HEK293T (cell line): Measurements from ENCODE around the gene SLC17A7.

ENCODE experiments used
- CTCF ChIA-PET: fragments of 350-600 bp; formaldehyde crosslinking; extraction: SDS; loops from one replicate; lab custom pipeline; 2021; ENCODE audit warnings: antibody characterized with exemption, inconsistent platforms; lab: Yijun Ruan, JAX
- POLR2A ChIA-PET: fragments of 350-600 bp; formaldehyde crosslinking; extraction: SDS; loops from one replicate; lab custom pipeline; 2020; ENCODE audit warnings: antibody characterized with exemption, inconsistent platforms; lab: Yijun Ruan, JAX
- DNase-seq: peaks from one replicate; pipeline ENCODE4 v3.0.0; 2012; ENCODE audit warnings: mixed read lengths; ENCODE audit errors: extremely low spot score
- ARNT ChIP-seq: fragments of 450-650 bp; IDR thresholded peaks from 2 replicates; pipeline ENCODE4 v1.6.1; 2017; ENCODE audit warnings: mild to moderate bottlenecking
- BHLHE40 ChIP-seq: fragments of 450-650 bp; IDR thresholded peaks from 2 replicates; pipeline ENCODE4 v1.6.1; 2016; ENCODE audit warnings: mild to moderate bottlenecking, moderate library complexity, borderline replicate concordance
- CTBP1 ChIP-seq: fragments of 450-650 bp; IDR thresholded peaks from 2 replicates; pipeline ENCODE4 v1.6.1; 2016; ENCODE audit warnings: borderline replicate concordance
- ELF4 ChIP-seq: fragments of 450-650 bp; IDR thresholded peaks from 2 replicates; pipeline ENCODE4 v1.6.1; 2017; ENCODE audit warnings: antibody characterized with exemption
- FOXA1 ChIP-seq: fragments of 450-650 bp; IDR thresholded peaks from 2 replicates; pipeline ENCODE4 v1.6.1; 2016; ENCODE audit warnings: mild to moderate bottlenecking
- FOXK2 ChIP-seq: fragments of 450-650 bp; IDR thresholded peaks from 2 replicates; pipeline ENCODE4 v1.6.1; 2016; ENCODE audit warnings: mild to moderate bottlenecking
- FOXM1 ChIP-seq: fragments of 450-650 bp; IDR thresholded peaks from 2 replicates; pipeline ENCODE4 v1.6.1; 2017; ENCODE audit warnings: mild to moderate bottlenecking, borderline replicate concordance
- HDGF ChIP-seq: fragments of 450-650 bp; IDR thresholded peaks from 2 replicates; pipeline ENCODE4 v1.6.1; 2017; ENCODE audit warnings: antibody characterized with exemption, borderline replicate concordance
- L3MBTL2 ChIP-seq: fragments of 450-650 bp; conservative IDR thresholded peaks from 2 replicates; pipeline ENCODE4 v1.6.1; 2016; ENCODE audit warnings: mild to moderate bottlenecking
- LEF1 ChIP-seq: fragments of 450-650 bp; IDR thresholded peaks from 2 replicates; pipeline ENCODE4 v1.6.1; 2017; ENCODE audit warnings: mild to moderate bottlenecking, borderline replicate concordance
- NFRKB ChIP-seq: fragments of 450-650 bp; IDR thresholded peaks from 2 replicates; pipeline ENCODE4 v1.6.1; 2016; ENCODE audit warnings: mild to moderate bottlenecking, moderate library complexity
- PKNOX1 ChIP-seq: fragments of 450-650 bp; IDR thresholded peaks from 2 replicates; pipeline ENCODE4 v1.6.1; 2016
- SP1 ChIP-seq: fragments of 450-650 bp; IDR thresholded peaks from 2 replicates; pipeline ENCODE4 v1.6.1; 2017
- SUZ12 ChIP-seq: fragments of 450-650 bp; IDR thresholded peaks from 2 replicates; pipeline ENCODE4 v1.6.1; 2016; ENCODE audit warnings: mild to moderate bottlenecking
- TARDBP ChIP-seq: fragments of 450-650 bp; IDR thresholded peaks from 2 replicates; pipeline ENCODE4 v1.6.1; 2016
- ZNF384 ChIP-seq: fragments of 450-650 bp; IDR thresholded peaks from 2 replicates; pipeline ENCODE4 v1.6.1; 2016

Gene SLC17A7

DNA sequence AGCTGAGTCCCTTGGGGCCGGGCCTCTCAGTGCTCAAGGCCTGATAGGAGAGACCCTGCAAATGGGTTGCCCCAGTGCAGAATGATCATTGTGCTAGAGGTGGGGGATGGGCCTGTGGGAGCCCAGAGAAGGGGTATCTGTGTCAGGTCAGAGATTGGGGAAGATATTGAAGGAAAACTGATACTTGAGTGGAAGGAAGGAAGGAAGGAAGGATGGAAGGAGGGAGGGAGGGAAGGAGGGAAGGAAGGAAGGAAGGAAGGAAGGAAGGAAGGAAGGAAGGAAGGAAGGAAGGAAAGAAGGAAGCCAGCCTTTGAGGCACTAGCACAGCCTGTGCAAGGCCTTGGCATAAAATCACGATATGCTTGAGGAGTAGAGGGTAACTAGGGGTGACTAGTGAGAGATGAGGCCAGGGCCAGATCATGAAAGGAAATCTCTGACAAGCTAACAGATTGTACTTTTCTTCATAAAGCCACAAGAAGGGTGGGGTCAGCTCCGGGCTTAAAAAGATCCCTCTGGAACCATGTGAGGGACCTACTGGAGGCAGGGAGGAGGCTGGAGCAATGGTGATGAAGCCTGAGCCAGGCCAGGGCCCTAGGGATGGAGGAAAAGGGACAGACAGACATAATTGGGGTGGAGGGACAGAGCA, 29.5 kb downstream of the SLC17A7 start:
- ChIA-PET POLR2A (interaction anchor here (1.3 kb wide), 1 partner anchor 10 kb away, joined by 5 read pairs; no protein-coding TSS in a partner anchor), CTCF (no interaction called here)
- no peak for DNase-seq
- TF ChIP-seq LEF1 (no peak), NFRKB (no peak), FOXM1 (no peak), TARDBP (no peak), PKNOX1 (no peak), CTBP1 (no peak), FOXA1 (no peak), L3MBTL2 (no peak), HDGF (no peak), SUZ12 (no peak), BHLHE40 (no peak), ELF4 (no peak), ARNT (no peak), ZNF384 (no peak), FOXK2 (no peak), SP1 (no peak)

DNA sequence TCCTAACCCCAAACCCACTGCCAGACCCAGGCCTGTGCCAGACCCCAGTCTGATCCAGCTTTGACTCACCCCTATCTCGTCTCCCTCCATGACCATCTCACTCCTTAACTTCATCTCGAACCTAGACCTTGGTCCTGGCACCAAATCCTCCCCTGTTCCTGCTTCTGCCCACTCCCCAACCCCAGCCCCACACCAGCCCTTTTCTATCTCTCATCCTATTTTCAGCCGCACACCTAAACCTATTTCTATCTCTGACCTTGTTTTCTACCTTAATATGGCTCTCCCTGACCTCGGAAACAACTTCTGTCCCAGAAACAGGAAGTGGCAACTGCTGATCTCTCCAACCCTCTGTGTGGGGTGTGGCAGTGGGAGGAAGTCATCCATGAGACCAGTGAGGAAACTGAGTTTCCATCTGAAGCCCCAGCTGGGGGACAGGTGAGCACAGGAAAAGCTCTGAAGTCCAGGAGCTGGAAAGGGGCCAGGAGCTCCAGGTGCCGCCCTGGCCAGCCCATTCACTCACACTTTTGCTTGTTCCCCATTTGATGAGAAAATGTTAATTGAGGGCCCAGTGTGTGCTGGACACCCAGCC, 31.8 kb downstream of the SLC17A7 start:
- no peak for DNase-seq
- ChIA-PET POLR2A (interaction anchor here (1.3 kb wide), 1 partner anchor 42 kb away, joined by 5 read pairs; the partner anchor contains the start of gene PIH1D1), CTCF (interaction anchor here (0.8 to 1.0 kb wide), 2 partner anchors 10 to 18 kb away, joined by 3 read pairs; no protein-coding TSS in a partner anchor)

GRCh38 chr19:49408816-49409440, 32.4 kb downstream of the SLC17A7 start:
- no peak for TF ChIP-seq ZNF384
- TF ChIP-seq SUZ12, result no peak
- TF ChIP-seq LEF1, result no peak
- no peak for TF ChIP-seq CTBP1
- TF ChIP-seq FOXM1, result no peak
- TF ChIP-seq FOXA1, result no peak
- no peak for TF ChIP-seq ELF4
- no peak for TF ChIP-seq SP1
- no peak for TF ChIP-seq HDGF
- TF ChIP-seq FOXK2, result no peak
- no peak for TF ChIP-seq TARDBP
- CTCF ChIA-PET, result interaction anchor here (0.6 to 1.0 kb wide), 3 partner anchors 10 to 35 kb away, joined by 3 to 7 read pairs (median 3); no protein-coding TSS in a partner anchor
- POLR2A ChIA-PET, result interaction anchor here (1.3 kb wide), 1 partner anchor 43 kb away, joined by 5 read pairs; the partner anchor contains the start of gene PIH1D1
- no peak for DNase-seq

More for the DNA sequence above, 31.8 kb downstream of the SLC17A7 start:
- TF ChIP-seq PKNOX1, result no peak
- no peak for TF ChIP-seq LEF1
- no peak for TF ChIP-seq CTBP1
- TF ChIP-seq SP1, result no peak
- no peak for TF ChIP-seq SUZ12
- no peak for TF ChIP-seq L3MBTL2
- no peak for TF ChIP-seq ELF4
- TF ChIP-seq FOXK2, result no peak
- TF ChIP-seq FOXM1, result no peak
- no peak for TF ChIP-seq ARNT
- TF ChIP-seq TARDBP, result no peak

DNA sequence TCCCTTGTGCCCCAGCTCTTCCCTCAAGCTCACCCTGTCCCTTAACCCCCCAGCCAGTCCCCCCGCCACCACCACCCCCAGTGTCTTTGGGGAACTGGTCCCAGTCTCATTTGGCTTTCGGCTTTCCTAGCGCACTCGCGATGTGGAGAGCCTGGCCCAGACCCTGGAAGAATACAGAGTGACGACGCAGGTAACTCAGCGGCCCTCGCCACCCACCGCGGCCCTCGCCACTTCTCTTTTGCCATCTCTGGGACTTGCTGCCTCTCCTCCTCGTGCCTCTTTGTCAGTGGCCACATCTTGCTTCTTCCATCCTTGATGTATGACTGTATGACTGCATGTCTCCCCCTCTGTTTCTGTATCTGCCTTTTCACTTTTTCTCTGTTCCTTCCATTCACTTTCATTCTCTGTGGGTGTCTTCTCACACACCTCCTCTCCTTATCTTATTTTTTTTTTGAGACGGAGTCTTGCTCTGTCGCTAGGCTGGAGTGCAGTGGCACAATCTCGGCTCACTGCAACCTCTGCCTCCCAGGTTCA, 33.8 kb downstream of the SLC17A7 start:
- ChIA-PET POLR2A (no interaction called here), CTCF (no interaction called here)
- TF ChIP-seq SUZ12, result no peak
- TF ChIP-seq LEF1, result no peak
- TF ChIP-seq ELF4, result no peak
- TF ChIP-seq ARNT, result no peak
- no peak for TF ChIP-seq NFRKB
- TF ChIP-seq FOXA1, result no peak
- TF ChIP-seq CTBP1, result no peak
- no peak for TF ChIP-seq HDGF
- no peak for TF ChIP-seq BHLHE40
- no peak for TF ChIP-seq SP1
- TF ChIP-seq ZNF384, result no peak
- no peak for TF ChIP-seq TARDBP
- TF ChIP-seq L3MBTL2, result no peak
- no peak for TF ChIP-seq FOXM1

DNA sequence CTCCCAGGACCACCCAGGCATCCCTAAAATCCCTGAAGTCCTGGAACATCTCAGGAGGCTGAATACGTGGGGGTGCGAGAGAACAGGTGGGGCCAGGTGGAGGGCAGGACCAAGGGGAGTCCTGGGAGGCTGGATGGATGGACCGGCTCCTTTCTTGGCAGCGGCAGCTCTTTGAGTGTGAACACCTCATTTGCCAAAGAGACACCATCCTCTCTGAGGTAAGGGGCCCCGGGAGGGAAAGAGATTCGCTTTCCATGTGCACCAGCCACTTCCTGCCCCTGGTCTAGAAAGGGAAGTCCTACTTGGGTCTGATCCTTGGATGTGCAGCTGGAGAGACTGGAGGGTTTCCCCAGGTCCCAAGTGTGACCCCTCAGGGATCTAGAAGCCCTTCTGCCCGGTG, 34.2 kb downstream of the SLC17A7 start:
- POLR2A ChIA-PET, result no interaction called here

More for the DNA sequence above, 33.8 kb downstream of the SLC17A7 start:
- no peak for DNase-seq

More for the DNA sequence above, 34.2 kb downstream of the SLC17A7 start:
- TF ChIP-seq BHLHE40 (no peak), SUZ12 (no peak), FOXA1 (no peak), FOXM1 (no peak), PKNOX1 (no peak), ZNF384 (no peak), ELF4 (no peak), LEF1 (no peak), ARNT (no peak), CTBP1 (no peak), TARDBP (no peak), NFRKB (no peak), L3MBTL2 (no peak)
- CTCF ChIA-PET, result no interaction called here
- DNase-seq, result no peak
